HG02642 (cell line): ENCODE data around the gene TSR3.
"Not testable (repeated sequence)": the region's sequence is repeated elsewhere in the genome, so short reads cannot be mapped to it uniquely, and the experiment has no call there.

Experiments
- ATAC-seq: cut with Tn5 transposase; IDR thresholded peaks from one replicate; pipeline ENCODE4 v1.9.1; 2021; ENCODE audit warnings: mild to moderate bottlenecking; ENCODE audit not compliant: unreplicated experiment, poor library complexity

Gene TSR3

GRCh38 chr16:1340730-1341494, 10.8 kb downstream of the TSR3 start:
- no peak for ATAC-seq

GRCh38 chr16:1338855-1339675, 12.6 kb downstream of the TSR3 start:
- no peak for ATAC-seq

GRCh38 chr16:1338119-1338730, 13.5 kb downstream of the TSR3 start:
- ATAC-seq, result no peak

GRCh38 chr16:1337486-1337885, 14.2 kb downstream of the TSR3 start:
- no peak for ATAC-seq

- no peak for ATAC-seq
Measured at GRCh38 chr16:1336619-1337018, 15.1 kb downstream of the TSR3 start.

GRCh38 chr16:1335996-1336395, 15.7 kb downstream of the TSR3 start:
- ATAC-seq, result no peak

- no peak for ATAC-seq
Measured at GRCh38 chr16:1335211-1335971, 16.3 kb downstream of the TSR3 start.

- ATAC-seq, result no peak
Measured at GRCh38 chr16:1334739-1335138, 16.9 kb downstream of the TSR3 start.

GRCh38 chr16:1333854-1334700, 17.6 kb downstream of the TSR3 start:
- no peak for ATAC-seq

- no peak for ATAC-seq
Measured at GRCh38 chr16:1333149-1333812, 18.4 kb downstream of the TSR3 start, which contains the start of gene BAIAP3. Gene BAIAP3, plus strand, starts transcription at chr16:1333645. Its CDS starts 4,905 bp downstream, at chr16:1338550.

GRCh38 chr16:1332618-1333148, 19.0 kb downstream of the TSR3 start:
- ATAC-seq, result no peak

GRCh38 chr16:1331712-1332617, 19.7 kb downstream of the TSR3 start:
- no peak for ATAC-seq

- ATAC-seq, result no peak
Measured at GRCh38 chr16:1330931-1331711, 20.6 kb downstream of the TSR3 start.

GRCh38 chr16:1330260-1330914, 21.3 kb downstream of the TSR3 start:
- no peak for ATAC-seq

GRCh38 chr16:1328961-1329360, 22.7 kb downstream of the TSR3 start:
- not testable (repeated sequence) for ATAC-seq

- not testable (repeated sequence) for ATAC-seq
Measured at GRCh38 chr16:1328136-1328535, 23.5 kb downstream of the TSR3 start.

- no peak for ATAC-seq
Measured at GRCh38 chr16:1327619-1327947, 24.1 kb downstream of the TSR3 start.
